GM21529 (cell line): ENCODE results near the gene MAPK1.
"Not testable (repeated sequence)": the region's sequence is repeated elsewhere in the genome, so short reads cannot be mapped to it uniquely, and the experiment has no call there.

Source experiments
- ATAC-seq: cut with Tn5 transposase; IDR thresholded peaks from one replicate; pipeline ENCODE4 v1.9.1; 2021; ENCODE audit not compliant: unreplicated experiment

The MAPK1 gene

GRCh38 chr22:21849489-21849888, 18.0 kb downstream of the MAPK1 start:
- ATAC-seq: no peak

- not testable (repeated sequence) for ATAC-seq
Measured at GRCh38 chr22:21848057-21848456, 19.4 kb downstream of the MAPK1 start.

GRCh38 chr22:21845558-21846453, 21.6 kb downstream of the MAPK1 start:
- no peak for ATAC-seq

GRCh38 chr22:21842946-21843345, 24.5 kb downstream of the MAPK1 start:
- ATAC-seq: no peak

GRCh38 chr22:21841422-21841821, 26.0 kb downstream of the MAPK1 start:
- no peak for ATAC-seq

GRCh38 chr22:21840236-21840823, 27.1 kb downstream of the MAPK1 start:
- ATAC-seq: no peak

- ATAC-seq: no peak
Measured at GRCh38 chr22:21839765-21840140, 27.7 kb downstream of the MAPK1 start.

GRCh38 chr22:21839104-21839764, 28.2 kb downstream of the MAPK1 start:
- not testable (repeated sequence) for ATAC-seq

GRCh38 chr22:21837248-21837979, 30.0 kb downstream of the MAPK1 start:
- no peak for ATAC-seq

- ATAC-seq: not testable (repeated sequence)
Measured at GRCh38 chr22:21836486-21836885, 31.0 kb downstream of the MAPK1 start.

GRCh38 chr22:21835378-21835777, 32.1 kb downstream of the MAPK1 start:
- no peak for ATAC-seq

- ATAC-seq: no peak
Measured at GRCh38 chr22:21834869-21835268, 32.6 kb downstream of the MAPK1 start.

- ATAC-seq: no peak
Measured at GRCh38 chr22:21832291-21833290, 34.9 kb downstream of the MAPK1 start.

- no peak for ATAC-seq
Measured at GRCh38 chr22:21829523-21829922, 37.9 kb downstream of the MAPK1 start.

GRCh38 chr22:21828268-21828638, 39.2 kb downstream of the MAPK1 start:
- no peak for ATAC-seq

- no peak for ATAC-seq
Measured at GRCh38 chr22:21827628-21828267, 39.7 kb downstream of the MAPK1 start.

- no peak for ATAC-seq
Measured at GRCh38 chr22:21826204-21826603, 41.2 kb downstream of the MAPK1 start.

GRCh38 chr22:21824962-21825361, 42.5 kb downstream of the MAPK1 start:
- ATAC-seq: not testable (repeated sequence)

GRCh38 chr22:21824445-21824912, 43.0 kb downstream of the MAPK1 start:
- ATAC-seq: no peak
